PFSK-1 (cell line): Measurements from ENCODE around the gene TRDN.

Experiments used
- POLR2AphosphoS5 ChIP-seq: IDR thresholded peaks from 2 replicates; pipeline ENCODE4 v1.6.1; 2012; ENCODE audit warnings: low read depth, mild to moderate bottlenecking, control low read depth, low read length, moderate library complexity
- REST ChIP-seq, 2 experiments: IDR thresholded peaks; 2 replicates each; pipeline versions ENCODE4 v1.6.1 to v1.8.0; 2011 to 2012; ENCODE audit warnings: low read depth in 2 of 2, low read length in 2 of 2, control low read depth in 1 of 2, inconsistent platforms in 1 of 2, mild to moderate bottlenecking in 1 of 2, moderate library complexity in 1 of 2; ENCODE audit not compliant: insufficient read depth in 1 of 2
- SIN3A ChIP-seq: IDR thresholded peaks from 2 replicates; pipeline ENCODE4 v1.6.1; 2012; ENCODE audit warnings: mild to moderate bottlenecking, low read length, moderate library complexity, borderline replicate concordance; ENCODE audit not compliant: insufficient read depth

- no peak for TF ChIP-seq SIN3A
- no peak for TF ChIP-seq POLR2AphosphoS5
- no peak for TF ChIP-seq REST (IDR thresholded peaks at IDR 0.05; ENCODE audit: insufficient read depth in 1 of 2, low read depth in 2 of 2, low read length in 2 of 2)
Observed at GRCh38 chr6:123168892-123169773, 467.6 kb downstream of the TRDN start.
